Naive thymus-derived CD4-positive, alpha-beta T cell (primary cell): ENCODE measurements around the gene CSNK1E. TPM values are rescaled to one million over a fixed set of nuclear protein-coding genes. Genes with fewer than 3 reads are reported as not detected.
A peak's percentile ranks its signal among the peaks of the same experiment; 100 is the strongest.

Experiments used
- ATAC-seq: fragments of 150-1000 bp; cut with Tn5 transposase; 2 replicates; pipeline ENCODE4 v1.10.0; 2021; ENCODE audit warnings: mild to moderate bottlenecking, moderate library complexity
- CTCF ChIA-PET: fragments of 350-600 bp; sonication (Branson Sonifier 250); formaldehyde crosslinking; loops from one replicate; lab custom pipeline; 2021; ENCODE audit warnings: antibody characterized with exemption; lab: Charles Lee
- POLR2A ChIA-PET: fragments of 350-600 bp; sonication (Branson Sonifier 250); formaldehyde crosslinking; loops from one replicate; lab custom pipeline; 2021; ENCODE audit warnings: antibody characterized with exemption, inconsistent platforms; lab: Charles Lee
- DNase-seq, 9 donors: peaks; one replicate each; pipeline versions ENCODE4 v3.0.0 to v3.0.0-alpha.2; 2020 to 2022; ENCODE audit warnings: mixed read lengths in 1 of 9
- H3K27ac ChIP-seq: one replicate; pipeline ENCODE4 v1.7.0; 2013; ENCODE audit warnings: mild to moderate bottlenecking, low read depth, low read length, moderate library complexity
- H3K27me3 ChIP-seq, 2 donors: one replicate each; pipeline ENCODE4 v1.7.0; 2013; ENCODE audit warnings: low read length in 2 of 2, mild to moderate bottlenecking in 2 of 2, moderate library complexity in 2 of 2; ENCODE audit not compliant: control insufficient read depth in 2 of 2, insufficient read depth in 2 of 2
- H3K36me3 ChIP-seq, 3 experiments: 1 replicate in 2 of 3; 2 replicates in 1 of 3; pipeline ENCODE4 v1.7.0; 2013; ENCODE audit warnings: low read length in 3 of 3, mild to moderate bottlenecking in 3 of 3, moderate library complexity in 1 of 3; ENCODE audit not compliant: insufficient read depth in 3 of 3, control insufficient read depth in 2 of 3
- H3K4me1 ChIP-seq, 2 donors: one replicate each; pipeline ENCODE4 v1.7.0; 2013; ENCODE audit warnings: low read length in 2 of 2, mild to moderate bottlenecking in 2 of 2, moderate library complexity in 1 of 2; ENCODE audit not compliant: control insufficient read depth in 2 of 2, insufficient read depth in 2 of 2
- H3K4me3 ChIP-seq: 2 replicates; pipeline ENCODE4 v1.7.0; 2013; ENCODE audit warnings: mild to moderate bottlenecking, low read length
- H3K9me3 ChIP-seq, 3 experiments: 1 replicate in 2 of 3; 2 replicates in 1 of 3; pipeline ENCODE4 v1.7.0; 2013; ENCODE audit warnings: low read length in 3 of 3; ENCODE audit not compliant: control insufficient read depth in 2 of 3
- H3K27ac Mint-ChIP-seq, 9 donors: one replicate each; pipeline ENCODE4 v1.8.0; 2020 to 2022; ENCODE audit warnings: mixed read lengths in 9 of 9, mild to moderate bottlenecking in 8 of 9, moderate library complexity in 5 of 9, inconsistent platforms in 2 of 9
- H3K27me3 Mint-ChIP-seq, 5 donors: one replicate each; pipeline ENCODE4 v1.8.0; 2021 to 2022; ENCODE audit warnings: mixed read lengths in 5 of 5, mild to moderate bottlenecking in 1 of 5
- H3K36me3 Mint-ChIP-seq, 5 donors: one replicate each; pipeline ENCODE4 v1.8.0; 2020 to 2022; ENCODE audit warnings: mixed read lengths in 5 of 5, mild to moderate bottlenecking in 3 of 5, inconsistent platforms in 1 of 5
- H3K4me1 Mint-ChIP-seq, 7 donors: one replicate each; pipeline ENCODE4 v1.8.0; 2020 to 2022; ENCODE audit warnings: mixed read lengths in 7 of 7, mild to moderate bottlenecking in 3 of 7, inconsistent platforms in 1 of 7
- H3K4me3 Mint-ChIP-seq, 10 donors: one replicate each; pipeline ENCODE4 v1.8.0; 2020 to 2022; ENCODE audit warnings: mild to moderate bottlenecking in 10 of 10, mixed read lengths in 10 of 10, moderate library complexity in 6 of 10, inconsistent platforms in 2 of 10
- H3K9me3 Mint-ChIP-seq, 11 donors: one replicate each; pipeline ENCODE4 v1.8.0; 2020 to 2022; ENCODE audit warnings: mixed read lengths in 11 of 11, mild to moderate bottlenecking in 4 of 11, inconsistent platforms in 1 of 11, moderate library complexity in 1 of 11
- intact Hi-C, 2 donors: fragments of 100-400 bp; cut with micrococcal nuclease; formaldehyde crosslinking; loops; one replicate each; pipeline ENCODE4 v1.15.1; 2023
- polyA plus RNA-seq, 2 donors: library from polyadenylated mRNA; unstranded; fragments of 300-500 nt; fragmentation: Illumina TruSeq; gene quantifications; one replicate each; pipeline ENCODE4 v1.2.3, GENCODE V29; 2021
- total RNA-seq, 6 experiments: library from RNA in 5 of 6; stranded (reverse) in 5 of 6; gene quantifications; 1 replicate in 5 of 6; 2 replicates in 1 of 6; pipeline ENCODE4 v1.2.3 and lab custom pipeline; 2021 to 2026

CSNK1E gene
- total and polyA plus RNA-seq, 7 experiments from 2014 or later: 5.6 to 143 (median 72.0) TPM

- DNase-seq (peak in 5 of 9 donors; percentile 18 to 39 (median 20)), ATAC-seq (peak; percentile 47)
- Mint-ChIP-seq H3K36me3 (peaks cover 0 to 39% (median 4%) of the 10 kb centered on the region in 5 donors), H3K4me1 (peaks cover 27 to 75% (median 65%) of the 10 kb centered on the region in 7 donors), H3K27ac (peak overlapping the region in 2 of 9 donors; percentile 15 to 63), H3K27me3 (no peaks in the 10 kb centered on the region), H3K9me3 (no peaks in the 10 kb centered on the region), H3K4me3 (peak overlapping the region in 1 of 10 donors; percentile 53)
- H3K4me1 ChIP-seq: peaks cover 10 to 28% of the 10 kb centered on the region in 2 donors
- ChIA-PET POLR2A (no interaction called here), CTCF (no interaction called here)
- H3K27me3 ChIP-seq: no peaks in the 10 kb centered on the region
- no peak overlapping the region for H3K27ac ChIP-seq
- no peak overlapping the region for H3K4me3 ChIP-seq
- peaks cover 0 to 5% (median 0%) of the 10 kb centered on the region in 3 experiments for H3K36me3 ChIP-seq
- no peaks in the 10 kb centered on the region for H3K9me3 ChIP-seq
- intact Hi-C loops: loop anchor here (1.0 to 10.0 kb wide), 2 partner anchors 91 to 313 kb away; partner anchors contain the start of gene DMC1 (in 1 of the 2)
These were observed 55.0 kb downstream of the CSNK1E start for GRCh38 chr22:38262051-38262795.

DNA sequence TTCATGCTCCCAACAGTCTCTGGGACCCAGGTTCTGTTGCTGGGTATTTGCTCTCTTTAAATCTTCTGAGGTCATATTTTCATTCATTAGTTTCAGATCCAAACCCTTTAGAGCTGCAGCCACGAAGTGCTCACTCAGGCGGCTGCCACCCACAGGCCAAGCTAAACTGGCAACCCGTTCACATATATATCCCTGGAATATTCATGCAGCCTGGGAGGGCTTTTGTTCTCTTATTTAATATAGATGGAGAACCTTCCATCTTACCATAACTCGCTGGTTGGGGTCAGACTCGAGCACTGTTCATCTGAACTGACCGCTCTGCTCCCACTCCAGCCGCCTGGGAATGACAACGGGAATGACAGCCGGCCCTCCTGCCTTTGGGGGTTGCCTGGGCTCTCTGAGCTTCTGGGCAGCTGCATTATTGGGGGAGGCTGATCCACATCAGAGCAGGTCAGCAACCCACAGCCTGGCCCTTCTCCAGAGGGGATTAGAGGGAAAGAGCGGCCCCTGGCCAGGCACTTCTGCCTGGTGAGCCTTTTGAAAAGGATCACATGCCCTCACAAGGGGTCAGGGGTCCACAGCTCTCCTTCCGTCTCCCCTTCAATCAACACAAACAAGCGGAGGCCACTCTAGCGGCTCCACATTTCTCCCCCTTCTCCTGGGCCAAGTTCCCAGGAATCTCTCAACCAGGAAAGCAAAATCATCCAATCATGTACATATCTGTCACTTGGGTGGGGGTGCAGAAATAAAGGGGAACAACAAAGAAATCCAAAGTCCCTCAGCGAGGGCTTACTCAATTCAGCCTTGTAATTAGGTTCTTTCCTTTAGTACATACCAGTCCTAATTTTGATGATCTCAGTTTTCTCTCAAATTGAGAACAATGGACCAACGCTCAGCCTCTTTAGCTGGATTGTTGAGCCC, 56.2 kb downstream of the CSNK1E start:
- H3K36me3 ChIP-seq: peaks cover 0 to 5% (median 0%) of the 10 kb centered on the region in 3 experiments
- ChIA-PET POLR2A (no interaction called here), CTCF (interaction anchor here (0.6 kb wide), 1 partner anchor 263 kb away, joined by 5 read pairs; no protein-coding TSS in a partner anchor)
- Mint-ChIP-seq H3K9me3 (no peaks in the 10 kb centered on the region), H3K27me3 (no peaks in the 10 kb centered on the region), H3K36me3 (peaks cover 0 to 39% (median 4%) of the 10 kb centered on the region in 5 donors), H3K4me1 (peaks cover 17 to 68% (median 54%) of the 10 kb centered on the region in 7 donors), H3K4me3 (peak overlapping the region in 2 of 10 donors; percentile 10 to 49), H3K27ac (peak overlapping the region in 2 of 9 donors; percentile 23 to 34)
- DNase-seq: no peak
- no peaks in the 10 kb centered on the region for H3K27me3 ChIP-seq
- H3K27ac ChIP-seq: no peak overlapping the region
- peak; percentile 4 for ATAC-seq
- peaks cover 0 to 18% of the 10 kb centered on the region in 2 donors for H3K4me1 ChIP-seq
- intact Hi-C loops: loop anchor here in 1 of 2 donors (10.0 kb wide), 1 partner anchor 314 kb away; the partner anchor contains the start of gene DMC1
- H3K4me3 ChIP-seq: no peak overlapping the region
- H3K9me3 ChIP-seq: no peaks in the 10 kb centered on the region

DNA sequence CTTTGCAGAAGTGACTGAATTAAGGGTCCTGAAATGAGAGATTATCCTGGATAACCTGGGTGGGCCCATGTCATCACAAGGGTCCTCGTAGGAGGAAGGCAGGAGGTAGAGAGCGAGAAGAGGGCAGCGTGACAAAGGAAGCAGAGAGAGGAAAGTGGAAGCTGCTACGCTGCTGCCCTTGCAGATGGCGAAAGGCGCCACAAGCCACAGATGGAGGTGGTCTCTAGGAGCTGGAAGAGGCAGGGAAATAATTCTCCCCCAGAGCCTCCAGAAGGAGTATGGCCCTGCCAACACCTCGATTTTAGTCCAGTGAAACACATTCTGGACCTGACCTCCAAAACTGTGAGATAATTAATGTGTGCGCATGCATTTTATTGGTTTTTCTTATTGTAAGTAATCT, 57.9 kb downstream of the CSNK1E start:
- H3K27ac Mint-ChIP-seq: no peak overlapping the region
- no peak for DNase-seq
- Histone ChIP-seq H3K27me3 (no peaks in the 10 kb centered on the region), H3K27ac (no peak overlapping the region), H3K9me3 (no peaks in the 10 kb centered on the region), H3K4me3 (no peak overlapping the region), H3K4me1 (peaks cover 0 to 1% of the 10 kb centered on the region in 2 donors), H3K36me3 (peaks cover 0 to 5% (median 0%) of the 10 kb centered on the region in 3 experiments)
- peak overlapping the region in 1 of 10 donors; percentile 5 for H3K4me3 Mint-ChIP-seq
- POLR2A ChIA-PET: no interaction called here
- no peak for ATAC-seq
- intact Hi-C loops: no loop called here
- H3K27me3 Mint-ChIP-seq: no peaks in the 10 kb centered on the region
- peaks cover 10 to 57% (median 42%) of the 10 kb centered on the region in 7 donors for H3K4me1 Mint-ChIP-seq
- peaks cover 0 to 30% (median 4%) of the 10 kb centered on the region in 5 donors for H3K36me3 Mint-ChIP-seq
- H3K9me3 Mint-ChIP-seq: no peaks in the 10 kb centered on the region
- CTCF ChIA-PET: no interaction called here

- peak overlapping the region in 1 of 10 donors; percentile 5 for H3K4me3 Mint-ChIP-seq
- ChIA-PET POLR2A (no interaction called here), CTCF (no interaction called here)
- H3K4me1 ChIP-seq: no peaks in the 10 kb centered on the region
- DNase-seq (no peak), ATAC-seq (no peak)
- H3K27ac ChIP-seq: no peak overlapping the region
- H3K36me3 Mint-ChIP-seq: peaks cover 0 to 26% (median 4%) of the 10 kb centered on the region in 5 donors
- H3K9me3 Mint-ChIP-seq: no peaks in the 10 kb centered on the region
- no peaks in the 10 kb centered on the region for H3K27me3 Mint-ChIP-seq
- no peak overlapping the region for H3K27ac Mint-ChIP-seq
- peaks cover 0 to 5% (median 0%) of the 10 kb centered on the region in 3 experiments for H3K36me3 ChIP-seq
- H3K27me3 ChIP-seq: no peaks in the 10 kb centered on the region
- intact Hi-C loops: no loop called here
- H3K4me3 ChIP-seq: no peak overlapping the region
- H3K9me3 ChIP-seq: no peaks in the 10 kb centered on the region
- peaks cover 10 to 55% (median 41%) of the 10 kb centered on the region in 7 donors for H3K4me1 Mint-ChIP-seq
These were observed 58.3 kb downstream of the CSNK1E start for GRCh38 chr22:38258895-38259294.

DNA sequence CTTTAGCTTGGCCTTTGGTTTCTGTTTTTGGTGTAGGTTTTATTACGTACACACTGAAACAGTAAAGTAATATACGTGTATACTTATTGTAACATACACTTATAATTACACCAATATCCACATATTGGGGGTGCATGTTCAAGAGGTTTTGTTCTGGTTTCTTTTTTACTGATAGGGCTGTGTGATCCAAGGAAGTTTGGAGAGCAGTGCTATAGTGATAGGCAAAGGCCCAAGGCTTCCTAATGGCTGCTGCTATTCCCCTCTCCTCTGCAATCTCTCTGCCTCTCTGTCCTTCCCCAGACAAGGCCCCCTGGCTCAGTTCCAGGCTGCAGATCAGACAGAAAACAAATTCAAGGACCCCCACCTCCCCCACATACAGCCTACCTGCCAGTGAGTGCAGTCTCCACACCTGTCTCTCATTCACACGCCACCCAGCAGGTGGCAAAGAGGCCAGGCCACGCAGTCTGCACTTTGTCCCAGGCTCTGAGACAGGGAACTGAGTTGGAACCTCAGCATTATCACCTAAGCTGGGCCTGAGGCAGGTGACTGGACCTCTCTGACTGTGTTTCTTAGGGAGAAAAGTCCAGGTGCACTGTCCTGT, 59.5 kb downstream of the CSNK1E start:
- DNase-seq: no peak
- H3K27ac ChIP-seq: no peak overlapping the region
- H3K9me3 ChIP-seq: no peaks in the 10 kb centered on the region
- no peak for ATAC-seq
- no peaks in the 10 kb centered on the region for H3K9me3 Mint-ChIP-seq
- intact Hi-C loops: no loop called here
- no peaks in the 10 kb centered on the region for H3K27me3 Mint-ChIP-seq
- no peaks in the 10 kb centered on the region for H3K4me1 ChIP-seq
- ChIA-PET POLR2A (interaction anchor here (0.6 kb wide), 3 partner anchors 48 to 165 kb away, joined by 3 read pairs; no protein-coding TSS in a partner anchor), CTCF (interaction anchor here (0.6 kb wide), 1 partner anchor 97 kb away, joined by 3 read pairs; no protein-coding TSS in a partner anchor)
- H3K4me3 ChIP-seq: no peak overlapping the region
- H3K36me3 ChIP-seq: no peaks in the 10 kb centered on the region
- H3K4me1 Mint-ChIP-seq: peaks cover 10 to 49% (median 36%) of the 10 kb centered on the region in 7 donors
- peaks cover 0 to 18% (median 3%) of the 10 kb centered on the region in 5 donors for H3K36me3 Mint-ChIP-seq
- no peak overlapping the region for H3K4me3 Mint-ChIP-seq
- no peaks in the 10 kb centered on the region for H3K27me3 ChIP-seq
- H3K27ac Mint-ChIP-seq: no peak overlapping the region

DNA sequence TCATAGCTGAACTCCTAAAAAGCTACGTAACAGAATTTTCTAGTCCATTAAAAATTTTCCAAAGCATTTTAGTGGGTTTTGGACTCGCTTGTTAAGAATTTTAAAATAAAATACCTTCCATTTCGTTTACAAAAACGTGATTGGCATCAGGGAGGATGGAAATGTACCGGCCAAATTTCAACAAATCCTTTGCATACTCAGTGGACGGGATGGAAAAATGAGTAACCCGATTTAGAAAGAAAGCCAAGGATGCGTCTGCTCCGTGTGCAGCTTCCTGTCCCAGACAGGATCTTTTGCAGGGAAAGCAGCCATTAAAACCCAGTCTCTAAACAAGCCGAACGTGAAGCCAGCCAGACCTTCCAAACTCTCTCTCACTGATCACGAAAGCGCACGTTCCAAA, 60.1 kb downstream of the CSNK1E start:
- CTCF ChIA-PET: no interaction called here

More for the DNA sequence above, 60.1 kb downstream of the CSNK1E start:
- ATAC-seq: no peak
- Mint-ChIP-seq H3K27me3 (no peaks in the 10 kb centered on the region), H3K4me3 (no peak overlapping the region), H3K27ac (no peak overlapping the region), H3K9me3 (no peaks in the 10 kb centered on the region), H3K4me1 (peaks cover 8 to 45% (median 32%) of the 10 kb centered on the region in 7 donors), H3K36me3 (peaks cover 0 to 15% (median under 1%) of the 10 kb centered on the region in 5 donors)
- no peak overlapping the region for H3K4me3 ChIP-seq
- intact Hi-C loops: no loop called here
- POLR2A ChIA-PET: interaction anchor here (0.6 to 1.0 kb wide), 4 partner anchors 12 to 164 kb away, joined by 3 read pairs; no protein-coding TSS in a partner anchor
- no peak for DNase-seq
- no peaks in the 10 kb centered on the region for H3K27me3 ChIP-seq
- no peak overlapping the region for H3K27ac ChIP-seq
- no peaks in the 10 kb centered on the region for H3K36me3 ChIP-seq
- no peaks in the 10 kb centered on the region for H3K4me1 ChIP-seq
- H3K9me3 ChIP-seq: no peaks in the 10 kb centered on the region
